ENCODE data around the gene B3GNT4.
"Not testable (repeated sequence)": the region's sequence is repeated elsewhere in the genome, so short reads cannot be mapped to it uniquely, and the experiment has no call there.

The B3GNT4 gene

DNA sequence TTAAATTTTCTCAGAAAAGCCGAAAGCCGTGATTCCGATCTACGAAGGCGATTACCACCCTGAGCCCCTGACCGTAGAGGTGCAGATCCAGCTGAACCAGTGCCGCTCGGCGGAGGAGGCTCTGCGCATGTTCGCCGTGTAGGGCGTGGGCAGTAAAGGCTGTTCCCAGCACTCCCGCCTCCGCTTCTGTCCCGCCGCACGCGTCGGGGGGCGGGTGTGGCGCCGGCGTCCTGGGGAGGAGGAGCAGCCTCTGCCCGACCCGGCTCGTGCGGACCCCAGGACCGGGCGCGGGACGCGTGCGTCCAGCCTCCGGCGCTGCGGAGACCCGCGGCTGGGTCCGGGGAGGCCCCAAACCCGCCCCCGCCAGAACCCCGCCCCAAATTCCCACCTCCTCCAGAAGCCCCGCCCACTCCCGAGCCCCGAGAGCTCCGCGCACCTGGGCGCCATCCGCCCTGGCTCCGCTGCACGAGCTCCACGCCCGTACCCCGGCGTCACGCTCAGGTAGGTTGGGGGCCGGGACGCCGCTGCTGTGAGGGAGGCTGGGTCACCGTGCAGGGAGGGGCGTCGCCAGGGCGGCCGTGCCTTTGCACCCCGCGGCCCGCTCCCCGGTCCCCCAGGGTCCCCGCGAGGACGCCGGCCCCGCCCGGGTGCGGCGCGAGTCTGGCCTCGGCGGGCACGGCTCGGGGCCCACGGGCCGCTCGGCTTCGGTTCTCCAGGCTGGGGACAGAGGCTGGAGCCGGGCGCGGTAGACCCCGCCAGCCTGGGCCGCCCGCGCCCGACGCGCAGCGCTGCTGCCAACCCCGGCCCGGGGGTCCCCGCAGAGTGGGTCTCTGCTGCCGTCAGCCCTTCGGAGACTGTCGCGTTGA is at the start of gene B3GNT4:
B3GNT4 (plus strand) TSS at position 409 of the 866 bp plus-strand sequence. CDS start 910 bp downstream, outside the sequence.
- in situ Hi-C loops (cut with MboI; ENCODE audit: low sequenced_read_pairs): no loop called here

- in situ Hi-C loops (cut with MboI; ENCODE audit: low sequenced_read_pairs): no loop called here
These were observed 47.8 kb upstream of the B3GNT4 start for GRCh38 chr12:122155705-122156104.

DNA sequence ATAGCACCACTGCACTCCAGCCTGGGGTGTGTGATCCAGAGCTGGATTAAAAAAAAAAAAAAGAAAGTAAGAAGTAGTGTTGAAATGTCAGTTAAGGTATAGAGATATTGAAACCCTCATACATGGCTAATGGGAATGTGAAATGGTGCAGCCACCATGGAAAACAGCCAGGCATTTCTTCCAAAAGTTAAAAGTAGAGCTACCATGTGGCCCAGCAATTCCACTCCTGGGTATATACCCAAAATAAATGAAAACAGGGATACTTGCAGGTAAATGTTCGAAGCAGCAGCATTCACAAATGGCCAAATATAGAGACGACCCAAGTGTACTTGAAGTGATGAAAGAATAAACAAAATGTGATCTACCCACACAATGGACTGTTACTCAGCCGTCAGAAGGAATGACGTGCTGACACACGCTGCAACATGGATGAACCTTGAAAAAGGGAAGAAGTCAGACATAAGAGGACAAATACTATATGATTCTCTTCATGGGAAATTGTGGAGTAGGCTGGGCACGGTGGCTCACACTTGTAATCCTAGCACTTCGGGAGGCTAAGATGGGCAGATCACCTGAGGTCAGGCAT is 44.7 kb upstream of the B3GNT4 start:
- in situ Hi-C loops (cut with MboI; ENCODE audit: low sequenced_read_pairs): no loop called here

- in situ Hi-C loops (cut with MboI; ENCODE audit: low sequenced_read_pairs): no loop called here
These were observed 43.6 kb upstream of the B3GNT4 start for GRCh38 chr12:122159882-122160281.

- in situ Hi-C loops (cut with MboI; ENCODE audit: low sequenced_read_pairs): no loop called here
These were observed 42.7 kb upstream of the B3GNT4 start for GRCh38 chr12:122160761-122161160.

GRCh38 chr12:122161682-122162081 is 41.8 kb upstream of the B3GNT4 start:
- in situ Hi-C loops (cut with MboI; ENCODE audit: low sequenced_read_pairs): no loop called here

- in situ Hi-C loops (cut with MboI; ENCODE audit: low sequenced_read_pairs): no loop called here
These were observed 40.5 kb upstream of the B3GNT4 start for GRCh38 chr12:122162976-122163375.

GRCh38 chr12:122166422-122167349 is 36.8 kb upstream of the B3GNT4 start:
- in situ Hi-C loops (cut with MboI; ENCODE audit: low sequenced_read_pairs): no loop called here

GRCh38 chr12:122167356-122167925 is 36.1 kb upstream of the B3GNT4 start:
- in situ Hi-C loops (cut with MboI; ENCODE audit: low sequenced_read_pairs): no loop called here

DNA sequence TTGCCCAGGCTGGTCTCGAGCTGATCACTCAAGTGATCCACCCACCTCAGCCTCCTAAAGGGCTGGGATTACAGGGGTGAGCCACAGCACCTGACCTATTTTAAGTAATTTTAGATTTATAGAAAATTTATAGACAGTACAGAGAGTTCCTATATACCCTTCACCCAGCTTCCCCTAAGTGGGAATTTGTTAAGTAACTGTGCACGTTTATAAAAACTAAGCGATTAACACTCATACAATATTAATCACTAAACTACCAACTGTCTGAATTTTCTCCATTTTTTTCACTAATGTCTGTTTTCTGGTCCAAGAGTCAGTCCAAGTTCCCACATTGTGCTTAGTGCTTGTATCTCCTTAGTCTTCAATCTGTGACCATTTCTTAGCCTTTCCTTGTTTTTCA is 35.0 kb upstream of the B3GNT4 start:
- in situ Hi-C loops (cut with MboI; ENCODE audit: low sequenced_read_pairs): no loop called here

- in situ Hi-C loops (cut with MboI; ENCODE audit: low sequenced_read_pairs): no loop called here
These were observed 32.1 kb upstream of the B3GNT4 start for GRCh38 chr12:122171399-122171798.

- in situ Hi-C loops (cut with MboI; ENCODE audit: low sequenced_read_pairs): no loop called here
These were observed 31.1 kb upstream of the B3GNT4 start for GRCh38 chr12:122172262-122172939.

DNA sequence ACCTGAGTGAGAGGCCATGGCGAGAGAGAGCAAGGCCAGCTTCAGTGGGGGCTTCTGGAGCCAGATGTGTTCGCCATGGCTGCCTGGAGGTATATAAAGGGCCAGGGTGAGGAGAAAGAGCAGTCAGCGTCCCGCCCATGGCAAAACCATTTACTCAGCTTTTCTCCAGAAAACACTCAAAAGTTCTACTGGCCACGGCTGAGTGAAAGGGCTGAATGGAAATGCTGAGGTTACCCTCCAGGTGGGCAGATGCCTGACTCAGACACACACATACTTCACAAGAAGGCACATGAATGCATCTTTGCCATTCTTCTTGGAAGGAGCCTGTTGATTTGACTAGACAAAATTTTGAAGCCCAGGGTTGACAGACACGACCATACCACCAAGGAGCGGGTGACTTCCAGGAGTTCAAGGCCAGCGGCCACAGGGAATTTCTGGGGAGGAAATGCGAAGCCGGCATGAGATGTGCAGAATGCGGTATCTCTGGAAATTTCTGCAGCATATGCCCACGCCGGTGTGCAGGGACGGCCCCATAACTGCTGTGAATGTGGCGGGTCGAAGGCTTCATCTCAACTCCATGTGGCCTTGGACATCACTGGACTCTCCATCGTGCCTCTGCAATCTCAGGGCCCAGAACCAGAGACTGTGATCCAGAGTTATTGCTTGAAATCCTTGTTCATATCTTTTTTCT is 29.2 kb upstream of the B3GNT4 start, which contains the start of gene IL31:
IL31 (minus strand) TSS at position 67 of the 691 bp plus-strand sequence; CDS start at position 18, 49 bp downstream.
- in situ Hi-C loops (cut with MboI; ENCODE audit: low sequenced_read_pairs): no loop called here

DNA sequence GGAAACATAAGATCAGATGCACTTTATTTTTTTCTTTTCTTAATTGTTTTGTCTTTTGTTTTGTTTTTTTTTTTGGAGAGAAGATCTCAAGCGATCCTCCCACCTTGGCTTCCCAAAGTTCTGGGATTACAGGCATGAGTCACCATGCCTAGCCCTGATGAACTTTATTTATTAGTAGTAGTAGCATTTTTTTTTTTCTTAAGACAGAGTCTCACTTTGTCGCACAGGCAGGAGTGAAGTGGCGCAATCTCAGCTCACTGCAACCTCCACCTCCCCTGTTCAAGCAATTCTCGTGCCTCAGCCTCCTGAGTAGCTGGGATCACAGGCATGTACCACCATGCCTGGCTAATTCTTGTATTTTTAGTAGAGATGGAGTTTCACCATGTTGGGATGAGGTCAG is 27.0 kb upstream of the B3GNT4 start:
- in situ Hi-C loops (cut with MboI; ENCODE audit: low sequenced_read_pairs): not testable (repeated sequence)

DNA sequence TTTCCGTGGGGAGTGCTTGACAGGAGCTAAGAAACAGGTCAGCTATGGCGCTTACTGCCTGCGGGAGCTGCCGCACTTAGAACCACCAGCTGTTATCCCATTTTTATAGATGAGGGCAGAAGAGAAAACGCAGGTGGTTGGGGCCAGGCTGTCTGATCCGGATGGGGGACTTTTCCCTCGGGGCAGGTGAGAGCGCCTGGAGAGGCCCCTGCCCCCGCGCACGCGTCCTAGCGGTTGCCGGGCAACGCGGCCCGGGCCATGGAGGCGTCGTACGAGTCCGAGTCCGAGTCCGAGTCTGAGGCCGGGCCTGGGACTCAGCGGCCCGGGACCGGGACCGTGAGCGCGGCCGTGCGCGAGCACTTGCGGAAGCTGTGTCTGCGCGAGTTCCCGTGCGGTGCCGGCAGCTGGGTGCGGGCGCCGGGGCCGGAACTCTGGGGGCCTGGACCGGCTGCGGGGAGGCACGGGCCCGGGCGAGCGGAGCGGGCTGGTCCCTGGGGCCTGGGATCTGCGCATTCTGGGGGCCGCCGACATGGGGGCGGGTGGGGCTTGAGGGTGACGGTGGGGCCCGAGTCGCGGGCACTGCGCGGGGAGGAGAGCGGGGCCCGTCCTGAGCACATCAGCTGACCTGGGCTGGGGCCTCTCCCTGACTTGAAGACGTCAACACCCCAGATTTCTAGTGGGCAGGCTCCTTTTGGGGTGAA is 20.5 kb upstream of the B3GNT4 start, which contains the start of gene LRRC43:
LRRC43 (plus strand) TSS at position 237 of the 701 bp plus-strand sequence; CDS start at position 259, 22 bp downstream.
- in situ Hi-C loops (cut with MboI; ENCODE audit: low sequenced_read_pairs): no loop called here

DNA sequence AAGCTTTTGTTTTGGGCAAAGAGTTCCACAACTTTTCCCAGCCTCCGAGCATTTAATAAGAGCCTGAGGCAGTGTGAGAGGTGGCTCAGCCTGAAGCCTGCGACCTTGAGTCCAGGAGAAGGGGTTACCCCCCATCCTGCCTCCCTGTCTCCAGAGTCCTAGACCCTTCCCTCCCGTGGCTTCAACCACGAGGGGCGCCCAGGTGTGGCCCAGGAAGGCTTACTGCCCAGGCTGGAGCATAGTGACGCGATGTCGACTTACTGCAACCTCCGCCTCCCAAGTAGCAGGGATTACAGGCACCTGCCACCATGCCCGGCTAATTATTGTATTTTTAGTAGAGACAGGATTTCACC is 19.9 kb upstream of the B3GNT4 start:
- in situ Hi-C loops (cut with MboI; ENCODE audit: low sequenced_read_pairs): no loop called here

DNA sequence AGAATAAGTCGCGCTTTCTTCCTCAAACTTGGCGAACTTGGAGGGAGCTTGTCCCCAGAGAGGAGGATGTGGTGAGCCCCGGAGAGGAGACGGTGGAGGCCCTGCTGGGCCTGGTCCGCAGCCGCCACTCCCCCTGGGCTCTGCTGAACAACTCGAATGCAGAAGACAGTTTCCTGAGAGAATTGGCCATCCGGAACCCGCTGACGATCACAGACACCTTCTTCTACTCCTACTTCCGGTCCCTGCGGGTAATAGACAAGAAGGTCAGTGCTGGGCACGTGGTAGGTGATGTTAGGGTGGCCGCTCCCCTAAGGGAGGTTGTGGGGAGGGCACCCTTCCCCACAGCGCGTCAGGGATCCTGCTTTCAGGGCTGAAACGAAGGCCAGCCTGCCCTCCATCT is 19.0 kb upstream of the B3GNT4 start:
- in situ Hi-C loops (cut with MboI; ENCODE audit: low sequenced_read_pairs): no loop called here

GRCh38 chr12:122185079-122185478 is 18.4 kb upstream of the B3GNT4 start:
- in situ Hi-C loops (cut with MboI; ENCODE audit: low sequenced_read_pairs): no loop called here

GRCh38 chr12:122185494-122186082 is 17.9 kb upstream of the B3GNT4 start:
- in situ Hi-C loops (cut with MboI; ENCODE audit: low sequenced_read_pairs): no loop called here

Measured in HL-60/S4 treated with phorbol 12-myristate 13-acetate at 8.2 ng/mL for 4 days and 3 days (cell line).